Measurements from ENCODE around the gene MRAS. TPM values are rescaled to one million over a fixed set of nuclear protein-coding genes. Genes with fewer than 3 reads are reported as not detected.

MRAS gene
- total RNA-seq, 4 donors from 2014 or later, result 13.8 to 83.0 (median 46.8) TPM

DNA sequence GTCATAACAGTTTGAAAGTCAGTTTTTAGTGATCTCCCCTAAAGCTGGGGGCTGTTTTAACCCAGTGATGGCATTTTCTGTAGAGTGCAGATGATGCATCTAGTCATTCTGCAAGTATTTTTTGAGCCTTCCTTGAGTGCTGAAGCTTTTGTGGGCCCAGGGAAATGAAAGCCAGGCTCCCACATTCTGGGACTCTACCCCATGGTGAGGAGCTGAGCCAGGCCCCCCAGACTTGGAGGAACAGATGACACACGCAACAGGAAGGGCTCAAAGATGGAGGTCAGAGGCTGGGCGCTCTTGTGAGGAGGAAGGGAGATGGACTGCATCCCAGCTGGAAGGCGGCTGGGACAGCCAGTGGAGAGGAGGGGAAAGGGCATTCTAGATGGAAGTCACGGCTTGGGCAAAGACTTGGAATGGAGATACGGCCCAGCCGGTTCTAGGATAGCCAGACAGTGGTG lies 40.8 kb downstream of the MRAS start:
- Histone ChIP-seq H3K27me3 (no peaks in the 10 kb centered on the region), H3K4me3 (no peak overlapping the region), H3K27ac (peak overlapping the region; percentile 83 to 90), H3K36me3 (no peaks in the 10 kb centered on the region), H3K4me1 (peaks cover 5 to 14% of the 10 kb centered on the region in 2 donors), H3K9me3 (no peaks in the 10 kb centered on the region)
- TF ChIP-seq CTCF (IDR thresholded peaks at IDR 0.05), result no peak
- intact Hi-C loops (cut with DNase I; ENCODE audit: low total_unique reads), result no loop called here
- DNase-seq, result peak; percentile 25 to 36

- DNase-seq, result peak; percentile 68 to 82
- H3K27me3 ChIP-seq, result no peaks in the 10 kb centered on the region
- peak overlapping the region; percentile 83 to 90 for H3K27ac ChIP-seq
- H3K4me1 ChIP-seq, result peaks cover 5 to 14% of the 10 kb centered on the region in 2 donors
- TF ChIP-seq CTCF (IDR thresholded peaks at IDR 0.05) (no peak), POLR2A (IDR thresholded peaks at IDR 0.05) (no peak)
- no peak overlapping the region for H3K4me3 ChIP-seq
- intact Hi-C loops (cut with DNase I; ENCODE audit: low total_unique reads), result no loop called here
- H3K9me3 ChIP-seq, result no peaks in the 10 kb centered on the region
- no peaks in the 10 kb centered on the region for H3K36me3 ChIP-seq
Observed at GRCh38 chr3:138389841-138390581, 41.6 kb downstream of the MRAS start.

DNA sequence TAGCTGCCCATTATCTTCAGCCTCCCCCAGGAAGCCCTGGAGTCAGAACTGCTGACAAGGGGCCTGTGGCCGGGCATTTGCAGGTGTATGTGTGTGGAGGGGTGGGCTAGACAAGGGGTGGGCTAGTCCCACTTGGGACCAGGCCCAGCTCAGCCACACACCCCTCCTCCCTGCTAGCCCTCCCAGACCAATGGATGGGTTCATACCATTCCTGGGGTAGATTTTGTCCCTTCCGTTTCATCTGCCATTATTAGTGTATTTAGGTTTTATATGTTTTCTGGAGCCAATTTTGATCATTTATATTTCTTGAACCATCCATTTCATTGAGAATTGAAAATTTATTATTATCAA lies 42.2 kb downstream of the MRAS start:
- TF ChIP-seq CTCF (IDR thresholded peaks at IDR 0.05) (no peak), POLR2A (IDR thresholded peaks at IDR 0.05) (no peak)
- Histone ChIP-seq H3K36me3 (no peaks in the 10 kb centered on the region), H3K27ac (peak overlapping the region; percentile 83 to 90), H3K27me3 (no peaks in the 10 kb centered on the region), H3K4me1 (peaks cover 5 to 14% of the 10 kb centered on the region in 2 donors), H3K9me3 (no peaks in the 10 kb centered on the region), H3K4me3 (no peak overlapping the region)
- no peak for DNase-seq
- intact Hi-C loops (cut with DNase I; ENCODE audit: low total_unique reads), result no loop called here

DNA sequence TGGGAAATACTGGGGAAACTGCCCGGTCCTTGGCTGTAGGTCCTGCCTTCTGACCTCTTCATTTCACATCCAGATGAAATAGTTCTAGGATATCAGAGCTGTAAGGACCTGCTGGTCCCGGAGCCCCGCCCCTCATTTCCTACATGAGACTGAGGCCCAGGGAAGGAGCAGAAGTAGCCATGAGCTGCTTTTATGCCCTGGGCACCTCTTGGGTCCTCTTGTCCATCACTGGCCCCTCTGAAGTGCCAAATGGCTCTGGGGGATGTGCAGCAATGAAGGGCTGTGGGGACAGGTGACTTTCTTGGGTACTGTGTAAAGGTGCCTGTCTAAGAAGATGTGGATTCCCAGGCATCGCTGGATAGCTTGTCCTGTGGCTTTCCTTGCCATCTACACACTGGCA lies 45.8 kb downstream of the MRAS start:
- Histone ChIP-seq H3K4me1 (peaks cover 4 to 11% of the 10 kb centered on the region in 2 donors), H3K9me3 (no peaks in the 10 kb centered on the region), H3K36me3 (no peaks in the 10 kb centered on the region), H3K4me3 (no peak overlapping the region), H3K27me3 (no peaks in the 10 kb centered on the region), H3K27ac (no peak overlapping the region)
- no peak for DNase-seq
- intact Hi-C loops (cut with DNase I; ENCODE audit: low total_unique reads), result no loop called here
- no peak for TF ChIP-seq POLR2A (IDR thresholded peaks at IDR 0.05)
- TF ChIP-seq CTCF (IDR thresholded peaks at IDR 0.05), result no peak

GRCh38 chr3:138394686-138395085 lies 46.3 kb downstream of the MRAS start:
- H3K36me3 ChIP-seq, result no peaks in the 10 kb centered on the region
- H3K27ac ChIP-seq, result no peak overlapping the region
- TF ChIP-seq POLR2A (IDR thresholded peaks at IDR 0.05), result no peak
- no peak for TF ChIP-seq CTCF (IDR thresholded peaks at IDR 0.05)
- H3K4me3 ChIP-seq, result no peak overlapping the region
- H3K9me3 ChIP-seq, result no peaks in the 10 kb centered on the region
- intact Hi-C loops (cut with DNase I; ENCODE audit: low total_unique reads), result no loop called here
- H3K27me3 ChIP-seq, result no peaks in the 10 kb centered on the region
- H3K4me1 ChIP-seq, result peaks cover 0 to 6% of the 10 kb centered on the region in 2 donors
- no peak for DNase-seq
